Effector memory CD4-positive, alpha-beta T cell (primary cell): ENCODE data around the gene HOXD12.

Source experiments
- DNase-seq, 3 donors: peaks; one replicate each; pipeline ENCODE4 v3.0.0-alpha.2; 2020
- H3K27ac ChIP-seq: 2 replicates; pipeline ENCODE4 v1.7.0; 2013; ENCODE audit warnings: mild to moderate bottlenecking, low read length, moderate library complexity; ENCODE audit not compliant: insufficient read depth, poor library complexity, severe bottlenecking
- H3K27me3 ChIP-seq: replicated peaks from 2 replicates; pipeline ENCODE4 v1.7.0; 2013; ENCODE audit warnings: mild to moderate bottlenecking, low read length; ENCODE audit not compliant: insufficient read depth, control insufficient read depth, poor library complexity, severe bottlenecking
- H3K36me3 ChIP-seq: 2 replicates; pipeline ENCODE4 v1.7.0; 2013; ENCODE audit warnings: mild to moderate bottlenecking, low read length, moderate library complexity; ENCODE audit not compliant: control insufficient read depth, insufficient read depth
- H3K4me1 ChIP-seq: 2 replicates; pipeline ENCODE4 v1.7.0; 2013; ENCODE audit warnings: low read length, mild to moderate bottlenecking; ENCODE audit not compliant: control insufficient read depth, insufficient read depth, poor library complexity, severe bottlenecking
- H3K4me3 ChIP-seq: 2 replicates; pipeline ENCODE4 v1.7.0; 2013; ENCODE audit warnings: low read length, low read depth, mild to moderate bottlenecking; ENCODE audit not compliant: insufficient read depth, poor library complexity, severe bottlenecking
- H3K9me3 ChIP-seq: 2 replicates; pipeline ENCODE4 v1.7.0; 2013; ENCODE audit warnings: mild to moderate bottlenecking, low read length, moderate library complexity; ENCODE audit not compliant: control insufficient read depth
- total RNA-seq, 3 donors: gene quantifications; one replicate each; lab custom pipeline; 2026; lab: John Stamatoyannopoulos, UW

Gene HOXD12
- total RNA-seq: 0 reads per million in 3 donors

DNA sequence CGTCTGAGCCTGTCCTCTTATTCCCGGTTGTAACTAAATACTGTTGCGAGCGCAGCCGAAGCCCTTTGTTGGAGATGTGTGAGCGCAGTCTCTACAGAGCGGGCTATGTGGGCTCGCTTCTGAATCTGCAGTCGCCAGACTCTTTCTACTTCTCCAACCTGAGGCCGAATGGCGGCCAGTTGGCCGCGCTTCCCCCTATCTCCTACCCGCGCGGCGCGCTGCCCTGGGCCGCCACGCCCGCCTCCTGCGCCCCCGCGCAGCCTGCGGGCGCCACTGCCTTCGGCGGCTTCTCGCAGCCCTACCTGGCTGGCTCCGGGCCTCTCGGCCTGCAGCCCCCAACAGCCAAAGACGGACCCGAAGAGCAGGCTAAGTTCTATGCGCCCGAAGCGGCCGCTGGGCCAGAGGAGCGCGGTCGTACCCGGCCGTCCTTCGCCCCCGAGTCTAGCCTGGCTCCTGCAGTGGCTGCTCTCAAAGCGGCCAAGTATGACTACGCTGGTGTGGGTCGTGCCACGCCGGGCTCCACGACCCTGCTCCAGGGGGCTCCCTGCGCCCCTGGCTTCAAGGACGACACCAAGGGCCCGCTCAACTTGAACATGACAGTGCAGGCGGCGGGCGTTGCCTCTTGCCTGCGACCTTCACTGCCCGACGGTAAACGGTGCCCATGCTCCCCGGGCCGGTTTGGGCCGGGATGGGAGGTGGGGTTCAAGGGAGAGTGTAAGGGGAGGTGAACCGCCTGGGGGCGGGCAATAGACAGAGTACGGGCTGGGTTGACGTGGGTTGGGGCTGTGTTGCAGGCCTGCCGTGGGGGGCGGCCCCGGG is at the start of gene HOXD12:
Gene HOXD12 (plus strand): TSS at position 68 of the 819 bp plus-strand sequence. CDS start 7 bp downstream, at position 75.
- H3K4me1 ChIP-seq: peaks cover 14% of the 10 kb centered on the region
- no peaks in the 10 kb centered on the region for H3K36me3 ChIP-seq
- DNase-seq: no peak
- no peaks in the 10 kb centered on the region for H3K9me3 ChIP-seq
- H3K27ac ChIP-seq: no peak within 1 kb of the TSS
- peaks cover 95% of the 10 kb centered on the region for H3K27me3 ChIP-seq
- H3K4me3 ChIP-seq: no peak within 1 kb of the TSS

GRCh38 chr2:176056406-176056805 is 43.2 kb upstream of the HOXD12 start:
- Histone ChIP-seq H3K27me3 (peaks cover 3% of the 10 kb centered on the region), H3K9me3 (no peaks in the 10 kb centered on the region), H3K4me3 (no peak overlapping the region), H3K36me3 (no peaks in the 10 kb centered on the region), H3K4me1 (no peaks in the 10 kb centered on the region), H3K27ac (no peak overlapping the region)
- DNase-seq: no peak

DNA sequence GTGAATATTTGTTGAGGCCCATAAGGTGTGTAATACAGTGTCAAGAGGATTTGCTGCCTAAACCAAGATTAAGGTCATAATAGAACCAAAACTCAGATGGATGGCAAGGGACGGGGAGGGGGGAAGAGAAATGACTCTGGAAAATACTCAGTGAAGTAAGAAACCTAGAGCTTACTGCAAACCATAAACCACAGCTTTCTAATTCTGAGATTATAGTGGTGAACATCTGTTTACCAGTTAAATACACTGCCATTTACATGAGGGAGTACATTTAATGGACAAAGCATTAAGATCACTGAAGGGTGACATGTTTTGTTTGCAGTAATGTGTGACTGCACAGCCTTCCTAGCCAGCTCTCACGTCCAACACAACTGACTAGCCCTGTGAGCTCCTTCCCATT is 35.6 kb upstream of the HOXD12 start:
- peaks cover 25% of the 10 kb centered on the region for H3K27me3 ChIP-seq
- H3K27ac ChIP-seq: no peak overlapping the region

DNA sequence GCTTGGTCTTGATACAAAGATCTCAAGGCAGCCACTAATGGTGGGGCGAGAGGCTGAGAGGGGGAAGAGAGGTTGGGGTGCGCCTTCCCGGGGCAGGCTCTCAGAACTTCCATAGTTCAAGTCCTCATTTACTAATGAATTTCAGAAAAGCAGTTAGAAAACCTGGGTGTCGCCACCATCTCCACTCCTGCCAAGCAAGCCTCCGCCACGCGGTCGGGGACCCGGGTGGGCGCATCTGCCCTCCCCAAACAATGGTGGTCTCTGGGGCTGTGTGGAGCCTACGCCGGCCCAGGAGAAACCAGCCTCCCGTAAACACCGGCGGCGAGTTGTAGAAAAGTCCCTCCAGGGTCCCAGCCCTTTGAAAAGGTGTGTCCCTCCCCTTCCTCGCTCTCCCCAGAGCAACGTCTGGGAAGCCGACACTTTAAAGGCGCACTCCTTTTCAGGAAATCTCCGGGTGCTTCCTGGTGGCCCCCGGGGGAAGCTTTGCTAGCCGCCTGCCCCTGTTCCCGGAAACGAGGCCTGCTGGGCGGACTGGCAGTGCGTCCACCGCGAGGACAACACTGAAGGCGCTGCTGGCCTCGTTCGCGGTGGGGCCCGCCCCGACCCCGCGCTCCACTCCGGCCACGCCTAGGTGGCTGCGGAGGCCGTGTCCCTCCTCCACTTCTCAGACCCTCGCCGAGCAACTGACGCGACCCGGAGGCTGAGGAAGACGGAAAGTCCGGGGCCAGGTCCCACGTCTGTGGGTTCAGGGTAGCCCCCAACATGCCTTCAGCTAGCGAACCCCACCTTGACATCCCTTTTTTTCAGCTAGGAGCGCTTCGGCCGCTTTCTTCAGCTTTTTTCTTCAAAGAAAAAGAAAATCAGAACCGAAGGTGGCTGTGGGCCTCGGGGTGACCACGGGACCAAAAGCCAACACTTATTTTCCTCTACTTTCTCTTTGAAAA is 32.7 kb upstream of the HOXD12 start:
- no peak for DNase-seq
- Histone ChIP-seq H3K27me3 (peaks cover 52% of the 10 kb centered on the region), H3K4me3 (no peak overlapping the region)

More for the DNA sequence above, 35.6 kb upstream of the HOXD12 start:
- no peak for DNase-seq
- Histone ChIP-seq H3K4me1 (peaks cover 4% of the 10 kb centered on the region), H3K9me3 (no peaks in the 10 kb centered on the region), H3K36me3 (no peaks in the 10 kb centered on the region), H3K4me3 (no peak overlapping the region)

GRCh38 chr2:176067589-176068418 is 31.8 kb upstream of the HOXD12 start:
- Histone ChIP-seq H3K4me1 (peaks cover 4% of the 10 kb centered on the region), H3K27ac (no peak overlapping the region), H3K4me3 (no peak overlapping the region), H3K9me3 (no peaks in the 10 kb centered on the region), H3K36me3 (no peaks in the 10 kb centered on the region), H3K27me3 (peaks cover 56% of the 10 kb centered on the region)
- DNase-seq: no peak

More for the DNA sequence above, 32.7 kb upstream of the HOXD12 start:
- Histone ChIP-seq H3K27ac (no peak overlapping the region), H3K9me3 (no peaks in the 10 kb centered on the region), H3K4me1 (peaks cover 4% of the 10 kb centered on the region), H3K36me3 (no peaks in the 10 kb centered on the region)

DNA sequence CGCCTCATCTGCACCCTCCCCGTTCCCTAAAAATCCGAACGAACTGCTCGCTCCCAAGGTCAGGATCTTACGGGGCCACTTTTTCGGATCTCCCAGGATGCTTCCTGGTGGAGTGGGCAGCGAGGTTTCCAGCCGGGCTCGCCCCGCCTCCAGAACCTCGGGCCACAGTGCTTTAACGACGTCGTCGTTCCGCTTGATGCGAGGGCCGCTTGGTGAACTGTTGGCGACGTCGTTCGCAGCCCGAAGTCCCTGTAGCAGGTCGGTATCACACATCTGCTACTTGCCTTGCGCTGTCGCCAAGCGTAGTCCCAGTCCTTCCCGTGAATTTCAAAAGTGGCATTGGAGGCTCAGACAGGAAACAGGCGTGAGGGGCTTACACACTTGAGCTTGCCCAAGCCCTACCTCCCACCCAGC is 31.2 kb upstream of the HOXD12 start:
- DNase-seq: no peak
- H3K4me3 ChIP-seq: no peak overlapping the region
- no peaks in the 10 kb centered on the region for H3K36me3 ChIP-seq
- no peak overlapping the region for H3K27ac ChIP-seq
- H3K9me3 ChIP-seq: no peaks in the 10 kb centered on the region
- peaks cover 62% of the 10 kb centered on the region for H3K27me3 ChIP-seq
- H3K4me1 ChIP-seq: peaks cover 4% of the 10 kb centered on the region

DNA sequence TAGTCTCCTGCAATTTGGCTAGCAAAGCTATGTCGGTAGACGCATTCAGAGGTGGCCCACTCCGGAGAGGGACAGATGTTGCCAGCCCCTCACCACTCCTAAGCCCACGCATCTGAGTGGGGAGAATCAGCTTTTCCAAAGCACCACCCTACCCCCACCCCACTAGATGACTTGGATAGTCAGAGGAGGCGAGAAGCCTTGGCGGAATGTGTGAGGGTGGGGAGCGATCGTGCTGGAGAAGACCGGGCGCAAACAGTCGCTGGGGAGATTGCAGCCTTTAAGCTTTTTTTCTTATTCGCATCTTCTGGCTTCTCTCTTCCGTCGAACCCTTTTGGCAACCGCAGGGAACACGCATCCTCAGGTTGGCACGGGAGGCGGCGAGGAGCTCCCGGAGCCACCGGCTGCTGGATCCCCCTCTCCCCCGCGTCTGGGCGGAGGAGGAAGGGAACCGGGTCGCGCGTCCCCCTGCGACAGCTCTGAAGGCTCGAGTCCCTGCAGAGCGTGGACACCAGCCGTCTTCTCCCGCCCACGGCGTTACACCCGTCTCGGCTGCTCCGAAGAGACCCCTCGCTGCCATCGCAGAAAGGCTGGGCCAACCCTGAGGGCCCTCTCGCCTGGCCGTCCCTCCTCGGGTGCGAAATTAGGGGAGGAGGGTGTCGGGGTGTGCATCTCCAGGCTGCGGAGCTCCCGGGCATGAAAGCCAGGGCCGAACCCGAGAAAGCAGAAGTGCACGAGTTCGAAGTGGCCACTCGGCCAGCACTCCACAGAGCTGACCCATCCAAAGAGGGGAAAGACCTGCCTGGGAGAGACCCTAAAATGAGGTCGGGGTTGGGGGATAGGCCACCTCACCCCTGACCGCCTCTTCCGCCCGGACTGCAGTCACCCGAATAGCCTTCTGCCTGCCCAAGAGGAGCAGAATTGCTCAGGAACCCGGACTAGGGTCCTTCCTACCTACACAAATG is 28.0 kb upstream of the HOXD12 start:
- H3K27ac ChIP-seq: no peak overlapping the region
- H3K4me3 ChIP-seq: no peak overlapping the region
- H3K9me3 ChIP-seq: peaks cover 3% of the 10 kb centered on the region
- DNase-seq: no peak
- H3K36me3 ChIP-seq: no peaks in the 10 kb centered on the region
- H3K4me1 ChIP-seq: peaks cover 4% of the 10 kb centered on the region
- H3K27me3 ChIP-seq: peaks cover 87% of the 10 kb centered on the region

GRCh38 chr2:176072292-176072669 is 27.3 kb upstream of the HOXD12 start:
- no peak for DNase-seq
- Histone ChIP-seq H3K36me3 (no peaks in the 10 kb centered on the region), H3K9me3 (peaks cover 3% of the 10 kb centered on the region), H3K27me3 (peaks cover 84% of the 10 kb centered on the region), H3K4me3 (no peak overlapping the region), H3K27ac (no peak overlapping the region), H3K4me1 (peaks cover under 1% of the 10 kb centered on the region)
